WTC11 (cell line): ENCODE measurements around the gene PI4KB.

Experiments used
- CREM ChIP-seq: sonication (generic); formaldehyde crosslinking; IDR thresholded peaks from 2 replicates; pipeline ENCODE4 v1.8.1; 2022; ENCODE audit warnings: mild to moderate bottlenecking, missing genetic modification reagents, moderate library complexity
- ESRRA ChIP-seq: sonication (generic); formaldehyde crosslinking; IDR thresholded peaks from 2 replicates; pipeline ENCODE4 v1.8.1; 2022; ENCODE audit warnings: mild to moderate bottlenecking, missing genetic modification reagents, borderline replicate concordance
- FOXK1 ChIP-seq: sonication (generic); formaldehyde crosslinking; IDR thresholded peaks from 2 replicates; pipeline ENCODE4 v1.8.0; 2022; ENCODE audit warnings: mild to moderate bottlenecking, moderate library complexity, missing genetic modification reagents
- MYBL2 ChIP-seq: sonication (generic); formaldehyde crosslinking; IDR thresholded peaks from 2 replicates; pipeline ENCODE4 v1.8.1; 2023; ENCODE audit warnings: mild to moderate bottlenecking, moderate library complexity, missing genetic modification reagents
- NR3C1 ChIP-seq: sonication (generic); formaldehyde crosslinking; conservative IDR thresholded peaks from 2 replicates; pipeline ENCODE4 v1.8.1; 2023; ENCODE audit warnings: low read depth, mild to moderate bottlenecking, missing genetic modification reagents
- PRRX2 ChIP-seq: fragments of 250-450 bp; sonication (Bioruptor Pico); IDR thresholded peaks from 2 replicates; pipeline ENCODE4 v1.8.0; 2021; ENCODE audit warnings: mild to moderate bottlenecking
- SMAD3 ChIP-seq: sonication (generic); formaldehyde crosslinking; IDR thresholded peaks from 2 replicates; pipeline ENCODE4 v1.8.0; 2022; ENCODE audit warnings: missing genetic modification reagents, mild to moderate bottlenecking, borderline replicate concordance
- SP1 ChIP-seq: sonication (generic); formaldehyde crosslinking; conservative IDR thresholded peaks from 2 replicates; pipeline ENCODE4 v1.8.1; 2022; ENCODE audit warnings: missing genetic modification reagents
- TEAD4 ChIP-seq: sonication (generic); formaldehyde crosslinking; IDR thresholded peaks from 2 replicates; pipeline ENCODE4 v1.8.0; 2022; ENCODE audit warnings: mild to moderate bottlenecking, missing genetic modification reagents
- TF ChIP-seq, protein P1 (sequence below): fragments of 200-600 bp; IDR thresholded peaks from 2 replicates; pipeline ENCODE4 v1.8.0; 2022; ENCODE audit warnings: antibody characterized with exemption
- TF ChIP-seq, protein P2 (sequence below): sonication (generic); formaldehyde crosslinking; conservative IDR thresholded peaks from 2 replicates; pipeline ENCODE4 v1.8.1; 2022; ENCODE audit warnings: mild to moderate bottlenecking, missing genetic modification reagents

DNA sequence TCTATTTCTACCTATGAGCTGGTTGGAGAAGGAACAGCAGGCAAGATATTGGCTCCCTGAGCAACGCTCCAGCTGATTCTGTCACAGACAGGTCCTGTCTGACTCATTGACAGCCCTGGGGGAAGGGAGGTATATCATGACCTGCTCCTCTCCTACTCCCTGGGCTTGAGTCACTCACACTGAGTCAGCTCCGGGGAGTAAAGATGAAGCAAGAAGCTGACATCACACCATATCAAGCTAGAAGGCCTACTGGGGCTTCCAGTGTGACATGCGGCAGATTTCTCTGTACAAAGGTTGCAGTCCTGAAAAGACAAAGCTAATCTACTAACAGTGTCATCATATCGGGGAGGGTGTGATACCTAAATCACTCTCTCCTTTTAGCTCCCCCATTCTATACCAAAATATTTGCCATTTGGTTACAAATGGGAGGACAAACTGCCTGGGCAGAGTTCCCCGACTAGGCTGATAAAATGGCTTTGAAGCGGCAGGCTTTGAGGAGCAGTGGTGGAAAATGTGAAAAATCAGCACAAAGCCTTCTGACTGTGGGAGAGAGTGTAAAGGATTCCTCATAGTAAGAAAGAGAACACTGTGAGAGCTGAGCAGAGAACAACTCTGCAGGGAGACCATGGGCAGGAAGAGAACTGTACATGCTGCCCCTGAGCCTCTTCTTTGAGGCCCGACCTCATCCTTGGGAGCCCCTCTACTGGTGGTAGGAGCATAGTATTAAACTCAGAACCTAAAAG is 15.5 kb downstream of the PI4KB start:
- no peak for TF ChIP-seq NR3C1 (CRISPR knock-in tag)
- no peak for TF ChIP-seq ESRRA (CRISPR knock-in tag)
- TF ChIP-seq TEAD4 (CRISPR knock-in tag), result no peak
- TF ChIP-seq, protein P1, sequence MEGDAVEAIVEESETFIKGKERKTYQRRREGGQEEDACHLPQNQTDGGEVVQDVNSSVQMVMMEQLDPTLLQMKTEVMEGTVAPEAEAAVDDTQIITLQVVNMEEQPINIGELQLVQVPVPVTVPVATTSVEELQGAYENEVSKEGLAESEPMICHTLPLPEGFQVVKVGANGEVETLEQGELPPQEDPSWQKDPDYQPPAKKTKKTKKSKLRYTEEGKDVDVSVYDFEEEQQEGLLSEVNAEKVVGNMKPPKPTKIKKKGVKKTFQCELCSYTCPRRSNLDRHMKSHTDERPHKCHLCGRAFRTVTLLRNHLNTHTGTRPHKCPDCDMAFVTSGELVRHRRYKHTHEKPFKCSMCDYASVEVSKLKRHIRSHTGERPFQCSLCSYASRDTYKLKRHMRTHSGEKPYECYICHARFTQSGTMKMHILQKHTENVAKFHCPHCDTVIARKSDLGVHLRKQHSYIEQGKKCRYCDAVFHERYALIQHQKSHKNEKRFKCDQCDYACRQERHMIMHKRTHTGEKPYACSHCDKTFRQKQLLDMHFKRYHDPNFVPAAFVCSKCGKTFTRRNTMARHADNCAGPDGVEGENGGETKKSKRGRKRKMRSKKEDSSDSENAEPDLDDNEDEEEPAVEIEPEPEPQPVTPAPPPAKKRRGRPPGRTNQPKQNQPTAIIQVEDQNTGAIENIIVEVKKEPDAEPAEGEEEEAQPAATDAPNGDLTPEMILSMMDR, result no peak
- TF ChIP-seq SP1 (CRISPR knock-in tag), result no peak
- TF ChIP-seq FOXK1 (CRISPR knock-in tag), result no peak
- TF ChIP-seq PRRX2, result no peak
- TF ChIP-seq CREM (CRISPR knock-in tag), result no peak
- TF ChIP-seq SMAD3 (CRISPR knock-in tag), result no peak
- TF ChIP-seq, protein P2, sequence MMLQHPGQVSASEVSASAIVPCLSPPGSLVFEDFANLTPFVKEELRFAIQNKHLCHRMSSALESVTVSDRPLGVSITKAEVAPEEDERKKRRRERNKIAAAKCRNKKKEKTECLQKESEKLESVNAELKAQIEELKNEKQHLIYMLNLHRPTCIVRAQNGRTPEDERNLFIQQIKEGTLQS, result no peak
- TF ChIP-seq MYBL2 (CRISPR knock-in tag), result no peak
